Type B pancreatic cell (in vitro differentiated cells): ENCODE data around the gene TLR6. TPM values are rescaled to one million over a fixed set of nuclear protein-coding genes. Genes with fewer than 3 reads are reported as not detected.

Experiments used
- DNase-seq: peaks from one replicate; pipeline ENCODE4 v3.0.0; 2021; ENCODE audit warnings: mixed read lengths; ENCODE audit not compliant: unreplicated experiment; ENCODE audit errors: extremely low spot score
- H3K27ac Mint-ChIP-seq: 2 replicates; pipeline ENCODE4 v1.8.0; 2021; ENCODE audit warnings: mild to moderate bottlenecking, mixed read lengths
- H3K27me3 Mint-ChIP-seq: 2 replicates; pipeline ENCODE4 v1.8.0; 2021; ENCODE audit warnings: mixed read lengths
- H3K36me3 Mint-ChIP-seq: 2 replicates; pipeline ENCODE4 v1.8.0; 2021; ENCODE audit warnings: mixed read lengths
- H3K4me1 Mint-ChIP-seq: one replicate; pipeline ENCODE4 v1.8.0; 2021; ENCODE audit warnings: mixed read lengths; ENCODE audit not compliant: unreplicated experiment
- H3K4me3 Mint-ChIP-seq: 2 replicates; pipeline ENCODE4 v1.8.0; 2021; ENCODE audit warnings: mild to moderate bottlenecking, mixed read lengths
- H3K9me3 Mint-ChIP-seq: 2 replicates; pipeline ENCODE4 v1.8.0; 2021; ENCODE audit warnings: mixed read lengths
- CTCF ChIP-seq: fragments of 200-600 bp; sonication (generic); conservative IDR thresholded peaks from 2 replicates; pipeline ENCODE4 v1.5.0; 2021; ENCODE audit warnings: antibody characterized with exemption, mild to moderate bottlenecking
- total RNA-seq: library from RNA; stranded (reverse); gene quantifications from 2 replicates; pipeline ENCODE4 v1.2.1, GENCODE V29; 2021; ENCODE audit warnings: low replicate concordance

The TLR6 gene
- total RNA-seq, 1 donor from 2014 or later = 0.56 TPM

GRCh38 chr4:38822748-38823303 lies 33.8 kb downstream of the TLR6 start:
- peaks cover 4% of the 10 kb centered on the region for H3K36me3 Mint-ChIP-seq
- peaks cover 22% of the 10 kb centered on the region for H3K9me3 Mint-ChIP-seq
- H3K4me3 Mint-ChIP-seq = no peak overlapping the region
- no peak for DNase-seq
- H3K27me3 Mint-ChIP-seq = no peaks in the 10 kb centered on the region
- peaks cover 7% of the 10 kb centered on the region for H3K4me1 Mint-ChIP-seq
- no peak for TF ChIP-seq CTCF
- no peak overlapping the region for H3K27ac Mint-ChIP-seq

GRCh38 chr4:38821739-38822138 lies 34.9 kb downstream of the TLR6 start:
- no peak for DNase-seq
- H3K36me3 Mint-ChIP-seq = peaks cover 4% of the 10 kb centered on the region

GRCh38 chr4:38820329-38821061 lies 36.1 kb downstream of the TLR6 start:
- no peak for DNase-seq
- no peak overlapping the region for H3K27ac Mint-ChIP-seq

More at GRCh38 chr4:38821739-38822138, 34.9 kb downstream of the TLR6 start:
- Mint-ChIP-seq H3K9me3 (peaks cover 22% of the 10 kb centered on the region), H3K27me3 (no peaks in the 10 kb centered on the region), H3K4me1 (peaks cover 7% of the 10 kb centered on the region), H3K27ac (no peak overlapping the region), H3K4me3 (no peak overlapping the region)
- no peak for TF ChIP-seq CTCF

GRCh38 chr4:38819569-38819968 lies 37.0 kb downstream of the TLR6 start:
- Mint-ChIP-seq H3K9me3 (peaks cover 15% of the 10 kb centered on the region), H3K36me3 (peaks cover 4% of the 10 kb centered on the region), H3K4me1 (peaks cover 7% of the 10 kb centered on the region), H3K4me3 (no peak overlapping the region), H3K27me3 (no peaks in the 10 kb centered on the region), H3K27ac (no peak overlapping the region)
- no peak for DNase-seq
- TF ChIP-seq CTCF = no peak

More at GRCh38 chr4:38820329-38821061, 36.1 kb downstream of the TLR6 start:
- no peak for TF ChIP-seq CTCF
- Mint-ChIP-seq H3K36me3 (peaks cover 4% of the 10 kb centered on the region), H3K27me3 (no peaks in the 10 kb centered on the region), H3K4me3 (no peak overlapping the region), H3K4me1 (peaks cover 7% of the 10 kb centered on the region), H3K9me3 (peaks cover 15% of the 10 kb centered on the region)

GRCh38 chr4:38818441-38818976 lies 38.1 kb downstream of the TLR6 start:
- H3K27ac Mint-ChIP-seq = peak overlapping the region; percentile 77
- H3K4me3 Mint-ChIP-seq = no peak overlapping the region
- H3K36me3 Mint-ChIP-seq = peaks cover 4% of the 10 kb centered on the region
- peaks cover 7% of the 10 kb centered on the region for H3K4me1 Mint-ChIP-seq
- TF ChIP-seq CTCF = no peak
- H3K9me3 Mint-ChIP-seq = peaks cover 15% of the 10 kb centered on the region
- H3K27me3 Mint-ChIP-seq = peaks cover 3% of the 10 kb centered on the region
- no peak for DNase-seq
